Measurements from ENCODE around the gene TMEM179B.

The TMEM179B gene

DNA sequence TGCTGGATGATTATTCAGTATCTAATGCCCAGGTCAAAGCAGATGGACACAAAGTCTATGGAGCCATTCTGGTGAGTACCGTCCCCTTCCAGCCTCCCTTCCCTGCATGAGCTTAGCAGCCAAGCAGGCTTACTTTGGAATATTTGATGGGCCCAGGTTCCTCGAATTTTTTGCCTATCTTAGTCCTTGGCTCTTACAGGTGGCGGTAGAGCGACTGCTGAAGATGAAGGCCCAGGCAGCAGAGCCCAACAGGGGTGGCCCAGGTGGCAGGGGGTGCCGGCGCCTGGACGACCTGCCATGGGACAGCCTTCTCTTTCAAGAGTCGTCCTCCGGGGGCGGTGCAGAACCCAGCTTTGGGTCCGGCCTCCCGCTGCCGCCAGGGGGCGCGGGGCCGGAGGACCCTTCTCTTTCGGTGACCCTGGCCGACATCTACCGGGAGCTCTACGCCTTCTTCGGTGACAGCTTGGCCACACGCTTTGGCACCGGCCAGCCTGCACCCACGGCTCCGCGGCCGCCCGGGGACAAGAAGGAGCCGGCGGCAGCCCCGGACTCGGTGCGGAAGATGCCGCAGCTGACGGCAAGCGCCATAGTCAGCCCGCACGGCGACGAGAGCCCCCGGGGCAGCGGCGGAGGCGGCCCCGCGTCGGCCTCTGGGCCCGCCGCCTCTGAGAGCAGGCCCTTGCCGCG is 741 bp upstream of the TMEM179B start:
- Mint-ChIP-seq H3K27me3 (ENCODE audit: low read depth, poor library complexity) (peaks cover 2% of the 10 kb centered on the region), H3K36me3 (ENCODE audit: low read depth) (peaks cover 53% of the 10 kb centered on the region), H3K4me3 (peak overlapping the region; percentile 80), H3K9me3 (no peaks in the 10 kb centered on the region), H3K4me1 (peaks cover 40% of the 10 kb centered on the region), H3K27ac (peak overlapping the region; percentile 22)
- TF ChIP-seq, protein P1, sequence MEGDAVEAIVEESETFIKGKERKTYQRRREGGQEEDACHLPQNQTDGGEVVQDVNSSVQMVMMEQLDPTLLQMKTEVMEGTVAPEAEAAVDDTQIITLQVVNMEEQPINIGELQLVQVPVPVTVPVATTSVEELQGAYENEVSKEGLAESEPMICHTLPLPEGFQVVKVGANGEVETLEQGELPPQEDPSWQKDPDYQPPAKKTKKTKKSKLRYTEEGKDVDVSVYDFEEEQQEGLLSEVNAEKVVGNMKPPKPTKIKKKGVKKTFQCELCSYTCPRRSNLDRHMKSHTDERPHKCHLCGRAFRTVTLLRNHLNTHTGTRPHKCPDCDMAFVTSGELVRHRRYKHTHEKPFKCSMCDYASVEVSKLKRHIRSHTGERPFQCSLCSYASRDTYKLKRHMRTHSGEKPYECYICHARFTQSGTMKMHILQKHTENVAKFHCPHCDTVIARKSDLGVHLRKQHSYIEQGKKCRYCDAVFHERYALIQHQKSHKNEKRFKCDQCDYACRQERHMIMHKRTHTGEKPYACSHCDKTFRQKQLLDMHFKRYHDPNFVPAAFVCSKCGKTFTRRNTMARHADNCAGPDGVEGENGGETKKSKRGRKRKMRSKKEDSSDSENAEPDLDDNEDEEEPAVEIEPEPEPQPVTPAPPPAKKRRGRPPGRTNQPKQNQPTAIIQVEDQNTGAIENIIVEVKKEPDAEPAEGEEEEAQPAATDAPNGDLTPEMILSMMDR (IDR thresholded peaks at IDR 0.05): peak; percentile 97
- DNase-seq: peak; percentile 92

DNA sequence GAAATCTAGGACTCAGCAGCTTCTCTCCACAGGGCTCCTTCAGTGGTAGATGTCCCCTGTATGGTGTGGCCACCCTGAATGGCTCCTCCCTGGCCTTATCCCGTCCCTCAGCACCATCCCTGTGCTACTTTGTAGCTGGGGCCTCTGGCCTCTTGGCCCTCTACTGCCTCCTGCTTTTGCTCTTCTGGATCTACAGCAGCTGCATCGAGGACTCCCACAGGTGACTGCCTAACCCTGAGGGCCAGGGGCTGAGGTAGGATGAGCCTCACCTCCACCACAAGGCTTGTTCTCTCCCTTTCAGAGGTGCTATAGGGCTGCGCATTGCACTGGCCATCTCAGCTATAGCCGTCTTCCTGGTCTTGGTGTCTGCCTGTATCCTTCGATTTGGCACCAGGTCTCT is 1.8 kb downstream of the TMEM179B start:
- H3K4me3 Mint-ChIP-seq: peak overlapping the region; percentile 92
- H3K36me3 Mint-ChIP-seq (ENCODE audit: low read depth): peaks cover 42% of the 10 kb centered on the region
- H3K27ac Mint-ChIP-seq: peak overlapping the region; percentile 68
- peaks cover 2% of the 10 kb centered on the region for H3K27me3 Mint-ChIP-seq (ENCODE audit: low read depth, poor library complexity)
- H3K4me1 Mint-ChIP-seq: peaks cover 48% of the 10 kb centered on the region
- DNase-seq: no peak
- H3K9me3 Mint-ChIP-seq: no peaks in the 10 kb centered on the region
- TF ChIP-seq, protein P1 (IDR thresholded peaks at IDR 0.05): no peak

DNA sequence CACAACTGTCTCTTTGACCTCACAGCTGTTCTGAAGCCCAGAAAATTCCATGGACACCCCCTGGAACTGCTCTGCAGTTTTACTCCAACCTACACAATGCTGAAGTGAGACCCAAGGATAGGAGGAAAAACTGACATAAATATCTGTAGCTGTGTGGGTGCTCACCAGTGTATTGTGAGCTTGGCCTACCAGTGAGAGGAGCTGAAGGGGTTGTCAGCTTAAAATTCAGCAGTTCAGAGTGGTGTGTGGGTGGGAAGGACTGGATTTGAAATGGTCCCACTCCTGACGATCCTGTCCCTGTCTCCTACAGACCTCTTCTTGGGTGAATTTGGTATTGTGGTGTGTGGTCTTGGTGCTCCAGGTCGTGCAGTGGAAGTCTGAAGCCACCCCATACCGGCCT is 2.4 kb downstream of the TMEM179B start:
- peaks cover 48% of the 10 kb centered on the region for H3K4me1 Mint-ChIP-seq
- peak overlapping the region; percentile 92 for H3K4me3 Mint-ChIP-seq
- H3K9me3 Mint-ChIP-seq: no peaks in the 10 kb centered on the region
- TF ChIP-seq, protein P1 (IDR thresholded peaks at IDR 0.05): no peak
- peaks cover 46% of the 10 kb centered on the region for H3K36me3 Mint-ChIP-seq (ENCODE audit: low read depth)
- no peaks in the 10 kb centered on the region for H3K27me3 Mint-ChIP-seq (ENCODE audit: low read depth, poor library complexity)
- peak overlapping the region; percentile 92 for H3K27ac Mint-ChIP-seq
- DNase-seq: no peak

DNA sequence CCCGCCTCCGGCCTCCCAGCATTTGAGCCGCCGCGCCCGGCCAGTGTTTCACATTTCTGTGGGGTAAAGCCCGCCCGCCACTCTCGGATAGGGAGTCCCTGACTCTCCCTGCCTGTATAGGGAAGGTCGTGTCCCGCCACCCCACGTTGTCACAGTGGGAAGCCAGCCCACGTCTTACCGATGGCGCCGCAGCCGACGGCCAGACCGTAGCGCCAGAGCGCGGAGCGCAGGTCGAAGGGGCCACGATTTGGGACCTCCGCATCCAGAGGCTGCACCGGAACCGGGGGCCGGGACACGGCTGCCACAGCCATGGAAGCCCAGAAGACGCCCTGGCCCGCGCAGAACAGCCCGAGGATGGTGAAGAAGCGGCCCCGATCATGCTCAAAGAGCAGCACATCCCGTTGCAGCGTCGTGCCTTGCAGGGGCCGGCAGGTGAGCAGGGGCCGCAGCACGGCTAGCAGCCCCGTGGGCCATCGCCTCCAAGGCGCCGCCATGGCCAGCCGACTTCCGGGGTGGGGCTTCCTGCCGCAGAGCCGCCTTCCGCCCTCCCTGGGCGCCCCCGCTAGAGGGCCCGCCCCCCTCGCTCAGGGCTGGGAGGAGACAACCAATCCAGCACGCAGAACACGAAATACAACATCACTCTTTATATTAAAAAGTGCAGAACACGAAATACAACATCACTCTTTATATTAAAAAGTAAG is 4.4 kb downstream of the TMEM179B start, which contains the start of gene TMEM223:
TMEM223 (minus strand) TSS at position 506 of the 701 bp plus-strand sequence; CDS start at position 494, 12 bp downstream.
- DNase-seq: peak; percentile 89
- H3K27ac Mint-ChIP-seq: peak within 1 kb of the TSS; percentile 97
- TF ChIP-seq, protein P1 (IDR thresholded peaks at IDR 0.05): no peak
- peaks cover 62% of the 10 kb centered on the region for H3K36me3 Mint-ChIP-seq (ENCODE audit: low read depth)
- peaks cover 44% of the 10 kb centered on the region for H3K4me1 Mint-ChIP-seq
- H3K9me3 Mint-ChIP-seq: no peaks in the 10 kb centered on the region
- peak within 1 kb of the TSS; percentile 92 for H3K4me3 Mint-ChIP-seq
- no peaks in the 10 kb centered on the region for H3K27me3 Mint-ChIP-seq (ENCODE audit: low read depth, poor library complexity)

DNA sequence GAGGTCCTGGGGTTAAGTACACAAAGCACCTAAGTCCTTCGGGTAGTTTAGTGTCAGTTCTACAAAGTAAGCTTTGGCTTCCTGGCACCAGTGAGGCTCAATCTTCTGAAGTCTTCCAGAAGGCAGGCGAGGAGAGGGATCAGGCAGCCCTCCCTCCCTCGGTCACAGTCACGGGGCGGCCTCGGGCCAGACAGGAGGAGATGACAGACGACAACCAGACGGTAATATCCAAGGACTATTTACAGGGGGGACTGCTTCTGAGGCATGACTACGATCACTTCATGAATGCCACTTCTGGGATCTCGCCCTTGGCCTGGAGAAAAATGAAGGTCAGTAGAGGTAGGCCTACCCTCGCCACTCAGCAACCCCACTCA is 5.0 kb downstream of the TMEM179B start:
- H3K4me3 Mint-ChIP-seq: peak overlapping the region; percentile 92
- H3K4me1 Mint-ChIP-seq: peaks cover 44% of the 10 kb centered on the region
- no peaks in the 10 kb centered on the region for H3K9me3 Mint-ChIP-seq
- peak overlapping the region; percentile 97 for H3K27ac Mint-ChIP-seq
- TF ChIP-seq, protein P1 (IDR thresholded peaks at IDR 0.05): no peak
- H3K36me3 Mint-ChIP-seq (ENCODE audit: low read depth): peaks cover 66% of the 10 kb centered on the region
- H3K27me3 Mint-ChIP-seq (ENCODE audit: low read depth, poor library complexity): peaks cover 3% of the 10 kb centered on the region
- peak; percentile 39 for DNase-seq

All from nephron progenitor cell (in vitro differentiated cells).